HepG2 (cell line): ENCODE results near the gene RARS2. TPM values are rescaled to one million over a fixed set of nuclear protein-coding genes. Genes with fewer than 3 reads are reported as not detected.

Experiments
- AHR ChIP-seq: IDR thresholded peaks from 2 replicates; pipeline ENCODE4 v1.6.1; 2018; ENCODE audit warnings: missing genetic modification reagents, missing compliant biosample characterization
- ARNT ChIP-seq: fragments of 450-650 bp; IDR thresholded peaks from 2 replicates; pipeline ENCODE4 v1.6.1; 2017
- CREM ChIP-seq, 2 experiments: sonication (generic) in 1 of 2; formaldehyde crosslinking in 1 of 2; IDR thresholded peaks; 2 replicates each; pipeline versions ENCODE4 v1.4.0 to v1.6.1; 2016 to 2020; ENCODE audit warnings: antibody characterized with exemption in 1 of 2, mild to moderate bottlenecking in 1 of 2, missing genetic modification reagents in 1 of 2
- HIVEP1 ChIP-seq: sonication (generic); formaldehyde crosslinking; IDR thresholded peaks from 2 replicates; pipeline ENCODE4 v1.4.0; 2020; ENCODE audit warnings: mild to moderate bottlenecking, missing genetic modification reagents
- HNRNPH1 ChIP-seq: fragments of 200-400 bp; formaldehyde crosslinking; optimal IDR thresholded peaks from 2 replicates; pipeline ENCODE3; 2017; ENCODE audit warnings: mild to moderate bottlenecking, low read depth, low read length
- IRX3 ChIP-seq: sonication (generic); formaldehyde crosslinking; IDR thresholded peaks from 2 replicates; pipeline ENCODE4 v1.8.1; 2023; ENCODE audit warnings: mild to moderate bottlenecking, low read depth, missing genetic modification reagents, borderline replicate concordance
- KAT7 ChIP-seq: IDR thresholded peaks from 2 replicates; pipeline ENCODE4 v1.6.1; 2018; ENCODE audit warnings: borderline replicate concordance, missing compliant biosample characterization
- NFRKB ChIP-seq: fragments of 450-650 bp; IDR thresholded peaks from 2 replicates; pipeline ENCODE4 v1.6.1; 2017
- RAD51 ChIP-seq: fragments of 450-650 bp; IDR thresholded peaks from 2 replicates; pipeline ENCODE4 v1.6.1; 2016; ENCODE audit warnings: borderline replicate concordance
- RXRB ChIP-seq: IDR thresholded peaks from 2 replicates; pipeline ENCODE4 v1.6.1; 2016; ENCODE audit warnings: borderline replicate concordance, missing genetic modification reagents, missing compliant biosample characterization
- SKI ChIP-seq: fragments of 450-650 bp; IDR thresholded peaks from one replicate; pipeline ENCODE4 v1.6.1; 2018; ENCODE audit warnings: mild to moderate bottlenecking; ENCODE audit not compliant: partially characterized antibody
- SOX6 ChIP-seq, 2 experiments: fragments of 450-650 bp in 1 of 2; sonication (generic) in 1 of 2; formaldehyde crosslinking in 1 of 2; IDR thresholded peaks; 2 replicates each; pipeline versions ENCODE4 v1.4.0 to v1.6.1; 2017 to 2020; ENCODE audit warnings: antibody characterized with exemption in 1 of 2, mild to moderate bottlenecking in 1 of 2, missing genetic modification reagents in 1 of 2
- SP1 ChIP-seq, 2 experiments: fragments of 450-650 bp in 1 of 2; sonication (generic) in 1 of 2; formaldehyde crosslinking in 1 of 2; IDR thresholded peaks; 2 replicates each; pipeline versions ENCODE4 v1.4.0 to v1.6.1; 2016 to 2020; ENCODE audit warnings: missing genetic modification reagents in 1 of 2
- XBP1 ChIP-seq: sonication (generic); formaldehyde crosslinking; IDR thresholded peaks from 2 replicates; pipeline ENCODE4 v1.5.0; 2020; ENCODE audit warnings: missing genetic modification reagents
- ZBTB7B ChIP-seq: sonication (generic); formaldehyde crosslinking; IDR thresholded peaks from 2 replicates; pipeline ENCODE4 v1.4.0; 2020; ENCODE audit warnings: missing genetic modification reagents
- ZFP41 ChIP-seq: sonication (generic); formaldehyde crosslinking; IDR thresholded peaks from 2 replicates; pipeline ENCODE4 v1.4.0; 2020; ENCODE audit warnings: mild to moderate bottlenecking, missing genetic modification reagents, borderline replicate concordance
- ZNF224 ChIP-seq: sonication (generic); formaldehyde crosslinking; IDR thresholded peaks from 2 replicates; pipeline ENCODE4 v1.5.0; 2020; ENCODE audit warnings: mild to moderate bottlenecking, missing genetic modification reagents
- ZNF3 ChIP-seq: IDR thresholded peaks from 2 replicates; pipeline ENCODE4 v1.7.0; 2017; ENCODE audit warnings: inconsistent platforms
- ZNF496 ChIP-seq: sonication (generic); formaldehyde crosslinking; IDR thresholded peaks from 2 replicates; pipeline ENCODE4 v1.8.1; 2023; ENCODE audit warnings: mild to moderate bottlenecking, moderate library complexity, missing genetic modification reagents; ENCODE audit not compliant: insufficient replicate concordance
- ZNF510 ChIP-seq: sonication (generic); formaldehyde crosslinking; IDR thresholded peaks from 2 replicates; pipeline ENCODE4 v1.4.0; 2020; ENCODE audit warnings: low read depth, mild to moderate bottlenecking, missing genetic modification reagents
- ZNF703 ChIP-seq: sonication (generic); formaldehyde crosslinking; IDR thresholded peaks from 2 replicates; pipeline ENCODE4 v1.5.1; 2020; ENCODE audit warnings: missing genetic modification reagents, mild to moderate bottlenecking, moderate library complexity, borderline replicate concordance
- ZNF740 ChIP-seq: sonication (generic); formaldehyde crosslinking; IDR thresholded peaks from 2 replicates; pipeline ENCODE4 v1.4.0; 2020; ENCODE audit warnings: missing genetic modification reagents
- ZNF891 ChIP-seq: sonication (generic); formaldehyde crosslinking; IDR thresholded peaks from 2 replicates; pipeline ENCODE4 v1.5.0; 2020; ENCODE audit warnings: mild to moderate bottlenecking, missing genetic modification reagents
- polyA plus RNA-seq, 8 experiments: library from polyadenylated mRNA; depleted of rRNA in 3 of 8; stranded (reverse) in 7 of 8; unstranded in 1 of 8; fragments of >200 nt; fragmentation: Illumina TruSeq in 4 of 8; extraction: Trizol in 4 of 8; gene quantifications; 2 replicates each; pipeline versions ENCODE4 v1.2.1 to v1.2.3, GENCODE V29; 2011 to 2016; ENCODE audit warnings: low read depth in 4 of 8, missing spikeins in 1 of 8, mixed read lengths in 1 of 8; ENCODE audit not compliant: insufficient read depth in 1 of 8
- total RNA-seq, 5 experiments: library from RNA; depleted of rRNA; stranded (reverse); fragments of >200 nt; fragmentation: Illumina TruSeq; extraction: Trizol; gene quantifications; 2 replicates each; pipeline ENCODE4 v1.2.3, GENCODE V29; 2016; ENCODE audit warnings: low read depth in 1 of 5
- TF ChIP-seq, protein P1 (sequence below): sonication (generic); formaldehyde crosslinking; IDR thresholded peaks from 2 replicates; pipeline ENCODE4 v1.4.0; 2020; ENCODE audit warnings: missing genetic modification reagents
- TF ChIP-seq, protein P2 (sequence below): sonication (generic); formaldehyde crosslinking; IDR thresholded peaks from 2 replicates; pipeline ENCODE4 v1.4.0; 2020; ENCODE audit warnings: missing genetic modification reagents
- TF ChIP-seq, protein P3 (sequence below): sonication (generic); formaldehyde crosslinking; IDR thresholded peaks from 2 replicates; pipeline ENCODE4 v1.5.1; 2020; ENCODE audit warnings: mild to moderate bottlenecking, moderate library complexity, missing genetic modification reagents

RARS2 gene
- total and polyA plus RNA-seq, 2 of the 13 experiments (the other 11 are each of a cell fraction or from before 2014, with no cell fraction given) = 23.4 to 80.1 TPM

GRCh38 chr6:87583822-87584221 lies 6.0 kb downstream of the RARS2 start (continued):
- TF ChIP-seq ZNF740 (CRISPR knock-in tag) = no peak
- no peak for TF ChIP-seq SOX6 (IDR thresholded peaks at IDR 0.05)
- TF ChIP-seq SOX6 (CRISPR knock-in tag; IDR thresholded peaks at IDR 0.05) = peak; percentile 99
- no peak for TF ChIP-seq ZNF510 (CRISPR knock-in tag)
- TF ChIP-seq IRX3 (CRISPR knock-in tag) = no peak
- peak; percentile 82; the same call in 1 of the 2 replicates for TF ChIP-seq RXRB (CRISPR knock-in tag)
- no peak for TF ChIP-seq RAD51
- no peak for TF ChIP-seq ZNF703
- TF ChIP-seq HIVEP1 = no peak
- TF ChIP-seq ZNF891 (CRISPR knock-in tag) = no peak
- TF ChIP-seq, protein P1, sequence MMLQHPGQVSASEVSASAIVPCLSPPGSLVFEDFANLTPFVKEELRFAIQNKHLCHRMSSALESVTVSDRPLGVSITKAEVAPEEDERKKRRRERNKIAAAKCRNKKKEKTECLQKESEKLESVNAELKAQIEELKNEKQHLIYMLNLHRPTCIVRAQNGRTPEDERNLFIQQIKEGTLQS (CRISPR knock-in tag) = peak; percentile 62; the same call in 1 of the 2 replicates
- no peak for TF ChIP-seq ARNT
- no peak for TF ChIP-seq NFRKB
- TF ChIP-seq ZNF3 = no peak
- TF ChIP-seq ZFP41 (CRISPR knock-in tag) = no peak
- no peak for TF ChIP-seq KAT7 (CRISPR knock-in tag)
- no peak for TF ChIP-seq AHR (CRISPR knock-in tag)
- TF ChIP-seq XBP1 = no peak
- no peak for TF ChIP-seq ZNF224 (CRISPR knock-in tag)
- no peak for TF ChIP-seq HNRNPH1
- no peak for TF ChIP-seq ZNF496 (CRISPR knock-in tag)
- TF ChIP-seq, protein P2, sequence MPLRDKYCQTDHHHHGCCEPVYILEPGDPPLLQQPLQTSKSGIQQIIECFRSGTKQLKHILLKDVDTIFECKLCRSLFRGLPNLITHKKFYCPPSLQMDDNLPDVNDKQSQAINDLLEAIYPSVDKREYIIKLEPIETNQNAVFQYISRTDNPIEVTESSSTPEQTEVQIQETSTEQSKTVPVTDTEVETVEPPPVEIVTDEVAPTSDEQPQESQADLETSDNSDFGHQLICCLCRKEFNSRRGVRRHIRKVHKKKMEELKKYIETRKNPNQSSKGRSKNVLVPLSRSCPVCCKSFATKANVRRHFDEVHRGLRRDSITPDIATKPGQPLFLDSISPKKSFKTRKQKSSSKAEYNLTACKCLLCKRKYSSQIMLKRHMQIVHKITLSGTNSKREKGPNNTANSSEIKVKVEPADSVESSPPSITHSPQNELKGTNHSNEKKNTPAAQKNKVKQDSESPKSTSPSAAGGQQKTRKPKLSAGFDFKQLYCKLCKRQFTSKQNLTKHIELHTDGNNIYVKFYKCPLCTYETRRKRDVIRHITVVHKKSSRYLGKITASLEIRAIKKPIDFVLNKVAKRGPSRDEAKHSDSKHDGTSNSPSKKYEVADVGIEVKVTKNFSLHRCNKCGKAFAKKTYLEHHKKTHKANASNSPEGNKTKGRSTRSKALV = no peak
- TF ChIP-seq SP1 (IDR thresholded peaks at IDR 0.05) = no peak
- TF ChIP-seq SP1 (CRISPR knock-in tag; IDR thresholded peaks at IDR 0.05) = no peak
- no peak for TF ChIP-seq ZBTB7B (CRISPR knock-in tag)
- TF ChIP-seq, protein P3, sequence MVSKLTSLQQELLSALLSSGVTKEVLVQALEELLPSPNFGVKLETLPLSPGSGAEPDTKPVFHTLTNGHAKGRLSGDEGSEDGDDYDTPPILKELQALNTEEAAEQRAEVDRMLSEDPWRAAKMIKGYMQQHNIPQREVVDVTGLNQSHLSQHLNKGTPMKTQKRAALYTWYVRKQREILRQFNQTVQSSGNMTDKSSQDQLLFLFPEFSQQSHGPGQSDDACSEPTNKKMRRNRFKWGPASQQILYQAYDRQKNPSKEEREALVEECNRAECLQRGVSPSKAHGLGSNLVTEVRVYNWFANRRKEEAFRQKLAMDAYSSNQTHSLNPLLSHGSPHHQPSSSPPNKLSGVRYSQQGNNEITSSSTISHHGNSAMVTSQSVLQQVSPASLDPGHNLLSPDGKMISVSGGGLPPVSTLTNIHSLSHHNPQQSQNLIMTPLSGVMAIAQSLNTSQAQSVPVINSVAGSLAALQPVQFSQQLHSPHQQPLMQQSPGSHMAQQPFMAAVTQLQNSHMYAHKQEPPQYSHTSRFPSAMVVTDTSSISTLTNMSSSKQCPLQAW (CRISPR knock-in tag) = no peak
- TF ChIP-seq CREM (IDR thresholded peaks at IDR 0.05) = peak; percentile 87
- TF ChIP-seq CREM (CRISPR knock-in tag; IDR thresholded peaks at IDR 0.05) = no peak
- no peak for TF ChIP-seq SKI
